ENCODE data around the gene EXOC2.

Gene EXOC2

GRCh38 chr6:455006-455585 is 237.8 kb downstream of the EXOC2 start:
- no peak for DNase-seq

- no peak for DNase-seq
Measured at GRCh38 chr6:454148-454991, 238.6 kb downstream of the EXOC2 start.

- no peak for DNase-seq
Measured at GRCh38 chr6:453152-453551, 239.8 kb downstream of the EXOC2 start.

- no peak for DNase-seq
Measured at GRCh38 chr6:452301-453067, 240.5 kb downstream of the EXOC2 start.

GRCh38 chr6:451847-452246 is 241.1 kb downstream of the EXOC2 start:
- no peak for DNase-seq

- no peak for DNase-seq
Measured at GRCh38 chr6:451336-451735, 241.6 kb downstream of the EXOC2 start.

GRCh38 chr6:449486-450419 is 243.2 kb downstream of the EXOC2 start:
- DNase-seq, result no peak

GRCh38 chr6:449057-449430 is 243.9 kb downstream of the EXOC2 start:
- no peak for DNase-seq

GRCh38 chr6:448296-449056 is 244.5 kb downstream of the EXOC2 start:
- DNase-seq, result no peak

GRCh38 chr6:447381-448165 is 245.4 kb downstream of the EXOC2 start:
- DNase-seq, result no peak

GRCh38 chr6:446418-447366 is 246.2 kb downstream of the EXOC2 start:
- DNase-seq, result no peak

- DNase-seq, result no peak
Measured at GRCh38 chr6:445571-446417, 247.1 kb downstream of the EXOC2 start.

GRCh38 chr6:444653-445275 is 248.2 kb downstream of the EXOC2 start:
- no peak for DNase-seq

- no peak for DNase-seq
Measured at GRCh38 chr6:443621-444159, 249.2 kb downstream of the EXOC2 start.

GRCh38 chr6:441126-441920 is 251.6 kb downstream of the EXOC2 start:
- no peak for DNase-seq

- no peak for DNase-seq
Measured at GRCh38 chr6:439641-440167, 253.2 kb downstream of the EXOC2 start.

GRCh38 chr6:438634-439170 is 254.2 kb downstream of the EXOC2 start:
- DNase-seq, result no peak
